GM18508 (cell line): Measurements from ENCODE around the gene ABL1.

Experiments
- ATAC-seq: cut with Tn5 transposase; IDR thresholded peaks from one replicate; pipeline ENCODE4 v1.9.1; 2021; ENCODE audit warnings: moderate number of reproducible peaks; ENCODE audit not compliant: insufficient read depth, unreplicated experiment

Gene ABL1

DNA sequence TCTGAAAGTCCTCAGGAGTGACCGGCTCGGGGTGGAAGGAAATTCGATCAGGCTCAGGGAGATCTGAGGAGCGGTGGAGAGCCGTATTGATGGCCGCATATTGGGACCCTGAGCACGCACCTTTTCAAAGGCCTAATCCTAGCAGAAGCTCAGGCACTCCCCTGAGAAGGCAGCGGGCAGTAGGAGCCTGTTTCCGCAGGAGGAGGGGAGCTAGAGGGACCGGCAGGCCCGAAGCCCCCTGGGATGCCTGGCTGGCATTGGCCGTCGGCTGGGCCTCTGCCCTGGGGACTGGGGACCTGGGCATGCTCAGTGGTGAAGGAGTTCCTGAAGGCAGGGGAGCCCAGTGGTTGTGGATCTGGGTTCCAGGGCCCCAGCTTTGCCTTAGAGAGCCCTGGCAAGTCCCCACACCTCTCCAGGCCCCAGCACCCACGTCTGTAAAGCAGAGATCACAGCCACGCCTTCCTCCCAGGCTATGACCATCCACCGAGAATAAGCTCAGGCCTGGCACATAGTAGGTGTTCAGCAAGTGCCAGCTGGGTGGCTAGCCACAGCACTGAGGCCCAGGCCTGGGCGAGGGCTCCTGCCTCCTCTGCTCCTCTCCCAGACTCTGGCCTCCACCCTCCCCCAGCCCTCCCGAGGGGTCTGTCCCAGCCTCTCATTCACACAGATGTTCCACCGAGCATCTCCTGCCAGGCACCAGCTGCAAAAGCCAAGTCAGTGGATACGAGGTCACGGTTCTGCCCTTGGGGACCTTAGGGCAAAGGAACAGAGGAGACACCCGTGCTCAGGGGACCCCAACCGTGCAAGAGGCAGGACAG, 78.8 kb downstream of the ABL1 start:
- ATAC-seq: no peak

DNA sequence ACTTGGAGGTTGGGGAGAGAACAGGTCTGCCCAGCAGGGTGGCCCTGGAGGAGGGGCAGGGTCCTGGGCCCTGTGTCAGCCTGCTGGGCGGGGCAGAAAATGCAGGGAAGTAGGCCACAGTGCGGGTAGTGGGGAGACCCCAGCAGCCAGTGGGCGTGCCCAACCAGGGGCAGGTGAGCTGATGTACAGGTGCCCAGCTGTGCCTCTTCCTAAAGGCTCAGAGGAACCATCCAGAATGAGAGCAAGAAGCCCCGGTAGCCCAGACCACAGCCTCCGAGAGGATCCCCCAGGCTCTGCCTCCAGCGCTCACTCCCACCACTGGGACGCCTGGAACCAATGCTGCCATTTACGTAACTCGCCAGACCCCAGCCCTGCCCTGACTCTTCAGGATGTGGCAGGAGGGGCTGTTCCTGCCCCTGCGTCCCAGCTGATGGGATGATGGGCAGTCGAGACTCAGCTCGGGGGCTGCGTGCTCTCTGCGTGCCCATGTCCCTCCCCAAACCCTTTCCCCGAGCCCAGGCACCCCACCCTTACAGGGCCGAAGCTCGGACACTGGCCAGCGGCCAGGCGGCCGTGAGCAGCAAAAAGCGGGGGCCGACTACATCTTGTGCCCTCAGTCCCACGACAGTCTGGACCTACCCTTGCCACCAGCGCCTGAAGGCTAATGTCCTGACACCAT, 79.5 kb downstream of the ABL1 start:
- no peak for ATAC-seq

DNA sequence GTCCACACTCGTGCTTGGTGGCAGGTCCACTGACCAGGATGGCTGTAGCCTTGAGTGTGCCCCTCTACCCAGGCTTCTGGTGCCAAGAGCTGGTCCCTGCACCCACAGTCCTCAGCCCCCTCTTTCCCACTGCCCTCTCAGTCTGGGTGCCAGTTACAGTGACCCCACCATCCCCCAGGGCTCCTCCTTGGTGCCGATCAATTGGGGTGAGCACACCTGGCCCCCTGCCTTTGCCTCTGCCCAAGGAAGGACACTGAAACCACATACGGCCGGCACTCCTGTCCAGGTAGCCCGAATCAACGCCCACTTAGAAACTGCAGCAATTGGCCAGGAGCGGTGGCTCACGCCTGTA, 80.0 kb downstream of the ABL1 start:
- no peak for ATAC-seq

DNA sequence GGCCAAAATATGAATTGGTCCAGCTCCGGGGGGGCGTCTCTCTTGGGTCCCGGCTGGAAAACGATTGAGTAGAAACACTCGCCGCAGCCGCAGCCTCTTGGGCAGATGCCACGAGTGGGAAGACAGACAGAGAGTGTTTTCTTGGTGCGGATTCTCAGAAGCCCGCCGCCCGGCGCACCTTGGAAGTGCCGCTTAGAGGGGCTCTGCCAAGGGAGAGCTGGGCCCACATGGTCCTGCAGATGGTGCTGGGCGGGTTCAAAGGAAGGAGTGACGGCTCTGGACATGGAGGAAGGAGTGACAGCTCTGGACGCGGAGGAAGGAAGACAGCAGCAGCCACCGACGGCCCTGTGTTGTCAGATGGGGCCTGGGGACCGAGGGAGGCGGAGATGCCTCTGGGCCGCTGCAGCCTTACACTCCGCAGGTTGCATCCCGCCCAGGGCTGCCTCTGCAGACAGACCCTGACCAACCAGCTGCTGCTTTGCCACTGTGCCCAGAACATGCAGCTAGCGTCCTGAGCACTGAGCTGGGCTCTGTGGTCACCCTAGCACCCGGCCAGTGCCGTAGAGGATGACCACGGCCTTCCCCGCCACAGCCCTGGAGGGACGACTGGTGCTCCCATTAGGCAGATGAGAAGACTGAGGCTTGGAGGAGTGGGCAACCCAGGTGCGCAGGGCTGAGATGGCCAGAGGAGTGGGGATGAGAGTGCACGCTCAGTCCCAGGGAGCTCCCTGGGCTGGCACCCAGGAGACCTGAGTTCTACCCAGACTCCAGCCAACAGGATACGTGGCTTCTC, 82.3 kb downstream of the ABL1 start:
- ATAC-seq: no peak

DNA sequence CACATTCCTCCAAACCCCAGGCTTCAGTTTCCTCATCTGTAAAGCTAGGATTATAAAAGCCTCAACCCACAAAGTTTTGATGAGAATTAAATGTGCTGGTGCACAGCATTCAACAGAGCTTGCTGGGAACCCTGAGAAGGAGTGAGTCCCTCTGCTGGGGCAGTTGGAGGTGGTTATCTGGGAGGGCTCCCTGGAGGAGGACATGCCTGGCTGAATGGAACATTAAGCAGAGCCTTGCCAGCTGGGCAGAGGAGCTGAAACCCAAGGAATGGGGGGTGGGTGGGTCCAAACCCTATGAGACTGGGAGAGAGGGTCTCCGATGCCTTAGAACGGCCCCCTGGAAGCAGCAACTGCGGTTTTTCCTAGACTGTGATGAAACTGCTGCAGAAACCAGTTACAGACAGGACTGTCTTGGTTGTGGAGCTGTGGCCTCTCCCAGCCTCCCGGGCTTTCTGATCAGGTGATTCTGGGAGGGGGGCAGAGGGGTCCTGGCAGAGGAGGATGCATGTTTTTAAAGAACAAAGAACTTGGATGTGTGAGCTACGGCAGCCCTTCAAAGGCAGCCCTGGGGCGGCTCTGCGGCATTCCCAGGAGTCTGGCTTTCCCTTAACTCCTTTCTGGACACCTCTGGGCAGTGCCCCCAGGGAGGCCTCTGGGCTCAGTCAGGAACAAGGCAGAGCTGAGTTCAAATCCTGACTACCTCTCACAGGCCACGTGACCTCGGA, 83.2 kb downstream of the ABL1 start:
- ATAC-seq: no peak

DNA sequence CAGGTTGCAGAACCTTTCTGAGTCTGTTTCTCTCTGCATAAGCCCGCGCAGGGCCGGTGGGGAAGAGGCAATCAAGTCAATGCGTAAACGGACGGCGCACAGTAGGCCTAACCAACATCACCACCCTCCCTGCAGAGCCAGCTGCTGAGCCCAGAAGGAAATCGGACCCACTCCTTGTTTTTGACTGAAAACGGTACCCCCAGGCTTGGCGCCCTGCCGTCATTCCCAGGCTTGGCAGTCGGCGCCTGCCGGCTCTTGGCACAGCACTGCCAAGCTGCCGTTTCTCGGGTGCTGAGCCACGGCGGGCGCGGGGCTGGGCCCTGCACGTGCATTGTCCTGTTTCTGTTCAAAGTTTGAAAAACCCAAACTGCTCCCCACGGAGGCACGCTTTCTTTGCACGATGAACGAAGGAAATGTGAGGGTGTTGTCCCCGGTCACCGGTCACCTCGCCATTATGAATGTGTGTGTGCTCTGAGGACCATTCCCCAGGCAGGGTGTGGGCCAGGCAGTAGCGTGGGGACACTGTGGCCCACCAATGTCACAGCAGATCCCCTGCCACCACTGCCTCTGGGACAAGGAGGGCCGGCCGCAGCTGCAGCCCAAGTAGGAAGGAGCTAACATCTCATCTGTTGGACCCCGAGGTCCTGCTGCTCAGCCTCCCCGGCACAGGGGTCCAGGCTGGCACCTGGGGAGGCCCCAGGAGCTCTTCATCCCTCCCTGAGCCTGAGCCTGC, 83.9 kb downstream of the ABL1 start:
- ATAC-seq: no peak

DNA sequence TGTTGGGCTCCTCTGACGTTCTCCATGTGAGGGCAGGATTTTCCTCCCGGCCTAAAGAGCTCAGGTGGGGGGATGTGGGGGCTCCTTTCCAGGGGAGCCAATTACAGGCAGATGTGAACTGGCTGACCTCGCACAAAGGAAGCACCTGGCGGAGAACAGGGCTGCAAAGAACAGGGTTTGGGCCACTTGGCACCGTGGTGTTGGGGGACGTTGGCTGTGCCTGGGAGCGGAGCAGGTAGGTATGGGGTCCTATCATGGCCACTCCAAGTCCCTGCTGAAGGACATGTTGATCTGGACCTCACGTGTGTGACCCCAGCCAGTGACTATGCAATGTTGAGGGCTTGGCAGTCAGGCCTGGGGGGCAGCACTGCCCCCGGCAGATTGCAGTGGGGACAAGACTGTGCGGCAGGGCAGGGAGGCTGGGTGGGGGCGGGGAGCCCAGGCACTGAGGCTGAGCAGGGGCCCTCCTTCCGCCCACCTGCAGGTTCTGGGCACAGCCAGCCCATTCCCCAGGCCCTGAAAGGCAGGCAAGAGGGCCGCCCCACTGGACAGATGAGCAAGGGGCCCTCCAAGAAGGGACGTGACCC, 84.6 kb downstream of the ABL1 start:
- no peak for ATAC-seq

DNA sequence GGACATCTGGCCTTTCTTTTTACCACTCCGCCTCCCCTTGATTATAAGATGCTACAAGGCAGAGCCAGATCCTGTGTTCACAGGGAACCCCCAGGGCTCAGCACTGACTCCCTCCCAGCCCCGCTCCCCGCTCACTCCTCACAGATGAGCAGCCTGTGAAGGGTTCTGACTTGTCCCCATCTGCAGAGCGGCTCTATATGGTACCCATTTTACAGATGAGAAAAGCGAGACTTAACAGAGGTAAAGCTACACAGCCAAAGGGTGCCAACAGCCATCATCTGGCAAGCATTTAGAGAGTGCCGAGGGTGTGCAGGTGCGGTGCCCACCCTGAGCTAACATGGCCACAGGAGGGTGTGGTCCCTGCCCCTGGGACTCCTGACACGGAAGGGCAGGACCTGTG, 85.2 kb downstream of the ABL1 start:
- ATAC-seq: no peak

DNA sequence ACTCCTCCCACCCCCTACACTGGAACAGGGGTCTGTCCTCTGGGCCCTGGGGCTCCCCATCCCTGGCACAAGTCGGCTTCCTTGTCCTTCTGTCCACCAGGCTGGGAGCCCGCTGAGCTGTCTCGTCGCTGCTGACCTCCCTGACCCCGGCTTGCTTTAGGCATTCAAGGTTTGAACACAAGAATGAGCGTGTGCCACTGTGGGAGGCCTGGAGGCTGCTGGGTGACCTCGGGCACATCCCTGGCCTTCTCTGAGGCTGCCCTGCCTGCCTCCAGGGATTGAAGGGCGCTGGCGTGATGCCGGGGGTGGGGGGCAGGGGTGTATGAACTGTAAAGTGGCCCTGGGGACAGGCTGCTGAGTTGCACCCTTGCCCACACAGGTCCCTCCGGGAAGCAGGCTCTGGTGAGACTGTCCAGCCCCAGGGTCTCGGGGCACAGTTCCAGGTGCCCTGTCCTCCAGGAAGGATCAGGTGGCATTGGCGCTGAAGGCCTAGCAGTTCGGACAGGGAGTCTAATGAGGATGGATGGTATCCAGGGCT, 85.8 kb downstream of the ABL1 start:
- ATAC-seq: no peak

DNA sequence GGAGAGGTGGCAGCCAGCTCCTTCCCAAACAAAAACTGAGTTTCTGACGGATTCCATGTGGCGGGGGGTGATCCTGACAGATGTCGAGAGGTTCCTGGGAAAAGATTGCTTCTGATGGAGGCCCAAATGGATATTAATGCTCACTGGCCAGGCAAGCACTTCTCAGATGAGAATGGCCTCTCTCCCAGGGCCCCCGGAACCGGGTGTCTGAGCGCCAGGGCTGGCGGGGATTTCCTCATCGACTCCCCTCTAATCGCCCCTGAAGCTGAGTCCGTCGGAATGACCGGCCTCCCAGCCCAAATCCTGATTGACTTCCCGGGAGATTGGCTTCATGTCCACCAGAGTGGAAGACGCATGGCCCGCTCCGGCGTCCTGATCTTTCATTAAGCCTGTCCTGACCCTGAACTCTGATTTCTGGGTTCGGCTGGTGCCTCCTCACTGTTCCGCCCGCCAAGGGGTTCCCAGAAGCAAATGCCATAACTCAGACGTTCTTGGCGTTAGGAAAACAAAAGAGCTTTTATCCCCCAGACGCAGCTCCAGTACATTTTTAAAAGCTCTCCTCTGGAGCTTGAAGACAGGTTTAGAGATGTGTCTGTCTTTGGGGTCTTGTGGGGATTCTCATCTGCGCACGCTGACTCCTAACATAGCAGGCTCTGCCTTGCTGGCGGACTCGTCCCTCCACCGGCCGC, 86.4 kb downstream of the ABL1 start:
- no peak for ATAC-seq

DNA sequence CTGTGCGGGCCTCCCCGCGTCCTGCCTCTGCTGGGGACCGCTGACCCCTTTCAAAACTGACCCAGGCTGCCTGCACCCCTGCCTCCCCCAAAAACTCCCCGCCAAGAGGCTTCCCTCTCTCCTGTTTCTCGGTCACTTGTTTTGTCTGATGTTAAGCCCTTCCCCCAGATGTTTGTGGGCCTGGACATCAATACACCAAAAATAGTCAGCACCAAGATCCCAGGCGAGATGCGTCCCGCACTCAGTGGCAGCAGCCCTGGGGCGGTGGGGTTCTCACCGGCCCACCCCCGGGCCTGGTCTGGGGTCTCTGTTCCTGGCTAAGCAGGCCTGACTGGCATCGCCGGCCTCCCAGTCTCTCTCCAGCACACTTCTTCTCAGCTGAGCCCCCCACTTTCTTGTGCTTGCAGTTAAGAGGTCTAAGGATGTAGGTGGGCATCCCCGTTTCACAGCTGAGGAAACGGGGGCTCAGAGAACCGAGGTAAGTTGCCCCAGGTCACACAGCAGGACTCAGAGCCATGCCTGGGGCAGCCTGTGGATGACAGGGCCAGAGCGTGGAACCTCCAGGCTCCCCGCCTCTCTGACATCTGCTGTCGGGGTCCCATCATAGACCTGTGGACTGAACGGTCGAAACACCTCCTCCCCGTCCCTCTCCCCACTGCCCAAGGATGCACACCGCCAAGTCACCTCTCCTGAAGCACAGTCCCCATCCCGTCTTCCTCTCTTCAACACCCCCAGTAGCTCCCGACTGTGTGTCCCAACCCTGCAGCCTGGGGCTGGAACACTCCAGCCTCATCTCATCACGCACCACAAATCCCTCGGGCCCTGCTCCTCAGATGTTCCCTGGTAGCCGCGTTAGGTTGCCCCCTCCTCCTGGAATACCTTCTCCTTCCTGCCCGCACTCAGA, 87.2 kb downstream of the ABL1 start:
- no peak for ATAC-seq

DNA sequence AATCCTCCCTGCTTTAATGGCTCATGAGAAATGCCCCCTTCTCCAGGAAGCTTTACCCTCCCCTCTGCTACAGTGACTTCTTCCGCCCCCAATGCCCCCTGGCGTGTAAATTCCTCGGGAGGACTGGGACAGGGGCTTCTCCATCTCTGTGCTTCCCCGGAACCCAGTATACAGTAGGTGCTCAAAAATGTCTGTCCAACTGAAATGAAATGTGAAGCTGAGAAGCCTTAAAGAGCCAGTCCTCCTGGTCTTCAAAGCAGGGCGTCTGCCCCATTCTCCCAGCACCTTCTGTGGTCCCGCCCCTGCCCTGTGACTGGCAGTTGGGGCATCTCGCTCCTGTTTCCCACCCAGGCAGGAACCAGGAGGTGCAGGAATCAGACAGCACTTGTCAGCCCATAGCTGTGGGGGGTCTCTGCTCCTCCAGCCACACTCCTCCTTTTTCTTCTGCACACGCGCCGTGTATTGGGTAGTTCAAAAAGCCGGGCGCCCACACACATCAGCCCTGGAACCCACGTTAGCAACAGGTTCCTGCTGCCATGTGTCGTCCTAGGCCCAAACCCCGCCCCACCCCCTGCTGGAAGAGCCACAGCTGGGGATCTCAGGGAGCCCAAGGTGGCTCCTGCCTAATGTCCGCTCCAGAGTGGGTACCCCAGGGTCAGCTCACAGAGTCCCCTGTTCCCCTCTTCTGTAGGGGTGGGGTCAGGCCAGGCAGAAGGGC, 88.0 kb downstream of the ABL1 start:
- no peak for ATAC-seq

DNA sequence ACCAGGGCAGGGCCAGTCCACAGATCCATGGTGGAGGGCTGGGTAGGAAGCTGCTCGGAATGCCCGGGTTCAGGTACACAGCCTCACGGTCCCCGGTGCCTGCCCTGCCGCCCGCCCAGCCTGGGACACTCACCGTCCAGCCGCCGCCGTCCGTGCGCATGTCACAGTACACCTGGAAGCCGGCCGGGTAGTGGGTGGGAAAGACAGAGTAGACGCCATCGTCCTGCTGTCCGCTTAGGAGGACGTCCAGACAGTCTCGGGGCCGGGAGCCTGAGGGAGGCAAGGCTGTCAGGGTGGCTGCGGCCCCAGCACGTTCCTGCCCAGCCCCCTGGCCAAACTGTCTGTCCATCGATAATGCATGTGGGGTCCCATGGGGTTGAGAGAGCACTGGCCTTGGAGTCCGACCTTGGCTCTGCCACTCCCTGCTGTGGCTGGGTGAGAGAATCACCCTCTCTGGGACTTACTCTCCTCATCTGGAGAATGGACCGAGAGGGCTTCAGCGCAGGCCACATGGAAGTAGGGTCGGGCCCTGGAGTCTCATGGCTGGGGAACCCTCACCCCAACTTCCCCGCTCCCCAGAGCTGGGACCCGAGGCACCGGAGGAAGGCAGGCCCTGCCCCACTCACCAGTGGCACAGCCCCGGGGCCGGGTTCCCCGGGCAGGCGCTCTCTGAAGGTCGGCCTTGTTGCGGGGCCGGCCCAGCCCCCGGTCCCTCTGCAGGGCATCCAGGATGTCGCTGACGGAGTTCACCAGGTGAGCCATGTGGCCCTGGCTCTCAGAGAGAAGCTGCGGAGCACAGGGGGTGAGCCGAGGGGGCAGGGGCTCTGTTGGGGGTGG, 88.8 kb downstream of the ABL1 start:
- no peak for ATAC-seq

DNA sequence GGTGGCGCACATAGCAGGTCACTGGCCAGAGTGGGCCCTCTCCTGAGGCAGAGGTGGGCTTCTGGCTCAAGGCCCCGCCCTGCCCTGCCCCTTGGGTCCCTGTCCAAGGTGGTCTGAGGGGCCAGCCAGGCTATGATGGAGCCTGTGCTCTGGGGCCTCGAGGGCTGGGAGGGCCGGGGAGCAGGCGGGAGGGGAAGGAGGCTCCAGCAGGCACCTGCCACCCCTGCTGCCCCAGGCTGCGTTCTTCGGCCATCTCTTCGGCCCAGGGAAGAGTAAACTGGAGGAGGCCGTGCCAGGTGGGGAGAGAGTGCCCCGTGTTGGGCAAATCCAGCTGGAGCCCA, 89.4 kb downstream of the ABL1 start:
- no peak for ATAC-seq

DNA sequence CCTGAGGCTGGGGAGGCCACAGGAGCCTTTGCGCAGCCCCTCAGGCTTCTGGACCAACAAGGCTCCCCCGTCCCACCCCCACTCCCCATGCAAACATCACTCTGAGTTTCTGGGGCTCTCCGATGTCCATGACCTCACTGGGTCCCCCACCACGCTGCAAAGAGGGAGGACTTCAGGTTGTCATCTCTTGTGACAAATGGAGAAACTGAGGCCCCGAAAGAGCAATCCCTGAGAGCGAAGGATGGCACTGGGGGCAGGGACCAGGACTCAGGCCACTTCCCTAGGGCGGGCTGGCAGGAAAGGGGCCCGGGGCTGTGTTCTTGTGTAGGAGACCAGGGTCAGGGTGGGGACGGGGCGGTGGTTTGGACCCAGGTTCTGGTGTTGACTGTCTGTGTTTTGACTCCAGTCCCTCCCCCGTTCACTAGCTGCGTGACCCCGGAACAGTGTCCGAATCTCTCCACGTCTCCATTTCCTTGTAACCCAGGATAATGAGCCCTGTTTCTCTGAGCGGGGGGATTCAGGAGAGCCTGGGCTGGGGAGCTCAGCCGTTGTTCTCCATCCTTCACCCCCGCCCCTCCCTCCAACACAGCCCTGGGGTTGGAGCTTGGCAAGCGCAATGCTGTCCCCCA, 90.1 kb downstream of the ABL1 start:
- ATAC-seq: no peak

DNA sequence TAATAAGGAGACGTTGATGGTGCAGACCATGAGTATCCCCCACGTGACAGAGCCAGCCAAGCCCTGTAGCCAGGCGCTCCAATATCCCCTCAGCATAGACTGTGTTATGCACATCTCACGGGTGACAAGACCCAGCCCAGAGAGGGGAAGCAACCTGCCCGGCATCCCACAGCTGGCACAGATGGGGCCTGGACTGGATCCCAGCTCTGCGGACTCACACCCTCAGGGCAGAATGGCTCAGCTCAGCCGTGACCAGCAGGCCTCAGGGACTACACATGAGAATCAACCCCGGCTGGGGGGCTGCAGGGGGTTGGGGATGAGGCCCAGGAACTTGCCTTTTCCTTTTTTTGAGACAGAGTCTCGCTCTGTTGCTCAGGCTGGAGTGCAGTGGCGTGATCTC, 92.3 kb downstream of the ABL1 start:
- no peak for ATAC-seq
